ENCODE measurements around the gene MARCO.
"Not testable (repeated sequence)": the region's sequence is repeated elsewhere in the genome, so short reads cannot be mapped to it uniquely, and the experiment has no call there.

Gene MARCO

GRCh38 chr2:119029297-119029696 is 87.3 kb downstream of the MARCO start:
- peaks cover 3 to 8% of the 10 kb centered on the region in 2 donors for H3K9me3 Mint-ChIP-seq
- no peaks in the 10 kb centered on the region for H3K4me1 Mint-ChIP-seq
- H3K27me3 Mint-ChIP-seq, result peaks cover 14 to 26% of the 10 kb centered on the region in 2 donors
- no peak for DNase-seq
- H3K36me3 Mint-ChIP-seq, result no peaks in the 10 kb centered on the region
- H3K27ac Mint-ChIP-seq, result no peak overlapping the region
- no peak overlapping the region for H3K4me3 Mint-ChIP-seq
- no peak for ATAC-seq (replicated peaks)

DNA sequence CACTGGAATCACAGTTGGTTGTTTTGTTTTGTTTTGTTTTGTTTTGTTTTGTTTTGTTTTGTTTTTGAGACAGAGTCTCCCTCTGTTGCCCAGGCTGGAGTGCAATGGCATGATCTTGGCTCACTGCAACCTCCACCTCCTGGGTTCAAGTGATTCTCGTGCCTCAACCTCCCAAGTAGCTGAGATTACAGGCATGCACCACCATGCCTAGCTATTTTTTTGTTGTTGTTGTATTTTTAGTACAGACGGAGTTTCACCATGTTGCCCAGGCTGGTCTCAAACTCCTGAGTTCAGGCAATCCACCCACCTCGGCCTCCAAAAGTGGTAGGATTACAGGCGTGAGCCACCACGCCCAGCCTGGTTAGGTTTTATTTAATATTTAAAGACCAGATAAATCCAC is 95.9 kb downstream of the MARCO start:
- H3K27me3 Mint-ChIP-seq; DNase-seq; H3K27ac Mint-ChIP-seq; H3K36me3 Mint-ChIP-seq; H3K4me3 Mint-ChIP-seq; ATAC-seq (replicated peaks); H3K4me1 Mint-ChIP-seq: not testable (repeated sequence)
- H3K9me3 Mint-ChIP-seq, result peaks cover 15 to 23% of the 10 kb centered on the region in 2 donors

GRCh38 chr2:119040730-119041129 is 98.7 kb downstream of the MARCO start:
- H3K4me1 Mint-ChIP-seq, result no peaks in the 10 kb centered on the region
- no peak overlapping the region for H3K27ac Mint-ChIP-seq
- peaks cover 0 to 6% of the 10 kb centered on the region in 2 donors for H3K27me3 Mint-ChIP-seq
- H3K4me3 Mint-ChIP-seq, result no peak overlapping the region
- H3K36me3 Mint-ChIP-seq, result no peaks in the 10 kb centered on the region
- peaks cover 5 to 9% of the 10 kb centered on the region in 2 donors for H3K9me3 Mint-ChIP-seq
- ATAC-seq (replicated peaks) (no peak), DNase-seq (no peak)

All from stimulated activated naive B cell treated with anti-CD40 and anti-IgM and Interleukin-4, amounts not matched to agents 10 μg/mL and 1 μg/mL and 100 μg/mL, for 72 hours (primary cell).